ENCODE results near the gene RBPMS2. TPM values are rescaled to one million over a fixed set of nuclear protein-coding genes. Genes with fewer than 3 reads are reported as not detected.

The RBPMS2 gene
- total RNA-seq, 4 donors from 2014 or later, result 1.5 to 58.4 (median 6.4) TPM

DNA sequence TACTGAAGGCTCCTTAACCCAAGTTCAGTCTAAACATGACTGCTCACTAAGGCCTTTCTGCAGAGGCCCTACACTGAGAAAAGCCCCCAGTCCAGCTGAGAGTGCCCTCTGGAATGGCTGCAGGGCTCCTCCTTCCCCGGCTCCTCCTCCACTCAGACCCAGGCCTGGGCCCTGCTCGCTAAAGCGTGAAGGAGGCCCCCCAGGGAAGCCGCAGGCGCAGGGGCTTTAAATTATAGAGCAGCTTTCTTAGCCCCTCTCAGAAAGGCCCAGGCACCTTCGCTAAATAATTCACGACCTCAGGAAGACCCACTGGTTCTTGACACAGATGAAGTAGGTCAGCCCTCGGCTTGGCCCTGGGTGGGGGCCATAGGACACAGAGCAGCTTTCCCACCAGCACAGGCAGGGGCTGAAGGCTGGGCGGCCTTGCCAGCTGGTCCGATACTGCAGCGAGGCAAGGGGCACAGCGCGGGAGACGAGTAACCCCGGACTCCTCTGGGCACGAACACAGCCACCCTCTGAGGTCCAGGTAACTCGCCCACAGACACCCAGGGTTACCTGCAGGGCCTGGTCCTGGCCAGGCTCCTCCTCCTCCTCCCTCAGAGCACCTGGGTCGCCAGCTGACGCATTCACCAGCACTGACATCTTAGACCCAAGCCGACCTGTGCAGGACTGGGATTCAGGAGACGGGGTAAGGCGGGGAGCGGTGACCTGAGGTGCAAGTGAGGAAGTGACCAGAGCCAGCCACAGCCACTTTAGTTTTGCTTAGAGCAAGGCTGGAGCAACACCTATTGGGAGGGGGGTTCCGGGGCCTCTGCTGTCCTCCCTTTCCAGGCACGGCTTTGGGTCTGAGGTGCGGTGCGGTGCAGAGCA, 36.9 kb downstream of the RBPMS2 start:
- Histone ChIP-seq H3K9me3 (no peaks in the 10 kb centered on the region), H3K27me3 (no peaks in the 10 kb centered on the region), H3K27ac (peak overlapping the region; percentile 84 to 93), H3K4me1 (no peaks in the 10 kb centered on the region), H3K36me3 (no peaks in the 10 kb centered on the region), H3K4me3 (no peak overlapping the region)
- intact Hi-C loops (cut with DNase I; ENCODE audit: low total_unique reads), result loop anchor here (10.0 kb wide), 1 partner anchor 166 kb away; no protein-coding TSS in a partner anchor
- DNase-seq, result no peak
- no peak for TF ChIP-seq POLR2A (IDR thresholded peaks at IDR 0.05)
- TF ChIP-seq, protein P1, sequence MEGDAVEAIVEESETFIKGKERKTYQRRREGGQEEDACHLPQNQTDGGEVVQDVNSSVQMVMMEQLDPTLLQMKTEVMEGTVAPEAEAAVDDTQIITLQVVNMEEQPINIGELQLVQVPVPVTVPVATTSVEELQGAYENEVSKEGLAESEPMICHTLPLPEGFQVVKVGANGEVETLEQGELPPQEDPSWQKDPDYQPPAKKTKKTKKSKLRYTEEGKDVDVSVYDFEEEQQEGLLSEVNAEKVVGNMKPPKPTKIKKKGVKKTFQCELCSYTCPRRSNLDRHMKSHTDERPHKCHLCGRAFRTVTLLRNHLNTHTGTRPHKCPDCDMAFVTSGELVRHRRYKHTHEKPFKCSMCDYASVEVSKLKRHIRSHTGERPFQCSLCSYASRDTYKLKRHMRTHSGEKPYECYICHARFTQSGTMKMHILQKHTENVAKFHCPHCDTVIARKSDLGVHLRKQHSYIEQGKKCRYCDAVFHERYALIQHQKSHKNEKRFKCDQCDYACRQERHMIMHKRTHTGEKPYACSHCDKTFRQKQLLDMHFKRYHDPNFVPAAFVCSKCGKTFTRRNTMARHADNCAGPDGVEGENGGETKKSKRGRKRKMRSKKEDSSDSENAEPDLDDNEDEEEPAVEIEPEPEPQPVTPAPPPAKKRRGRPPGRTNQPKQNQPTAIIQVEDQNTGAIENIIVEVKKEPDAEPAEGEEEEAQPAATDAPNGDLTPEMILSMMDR (IDR thresholded peaks at IDR 0.05), result no peak

DNA sequence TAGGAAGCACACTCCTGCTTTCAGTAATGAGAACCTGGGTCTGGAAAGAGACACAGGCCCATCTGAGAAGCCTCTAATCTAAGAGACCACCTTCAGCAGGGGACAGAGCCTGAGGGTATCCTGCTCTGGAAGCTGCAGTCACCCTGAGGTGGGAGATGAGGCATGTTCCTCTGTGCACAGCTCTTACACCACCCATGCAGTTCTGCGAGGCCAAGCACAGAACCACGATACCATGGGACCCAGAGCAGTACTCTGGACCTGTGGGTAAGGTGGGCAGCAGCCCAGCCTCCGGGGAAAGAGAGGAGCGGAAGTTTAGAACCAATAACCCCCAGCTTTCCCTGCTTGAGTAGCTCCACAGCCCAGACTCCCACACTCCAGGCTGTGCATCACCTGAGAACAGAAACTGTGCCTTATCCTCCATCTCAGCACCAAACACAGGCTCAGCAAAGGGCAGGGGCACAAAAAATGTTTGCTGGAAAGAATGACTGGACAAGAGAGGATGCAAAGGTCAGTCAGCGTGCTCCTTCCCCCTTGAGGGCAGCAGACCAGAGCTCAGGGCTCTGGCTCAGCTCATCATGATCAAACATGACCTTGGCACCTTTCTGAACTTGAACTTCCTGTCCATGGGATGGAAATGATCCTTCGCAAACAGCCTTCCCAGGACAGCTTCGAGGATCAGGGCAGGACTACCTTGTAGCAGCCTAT, 43.1 kb downstream of the RBPMS2 start:
- Histone ChIP-seq H3K4me1 (no peaks in the 10 kb centered on the region), H3K9me3 (no peaks in the 10 kb centered on the region), H3K27me3 (no peaks in the 10 kb centered on the region), H3K36me3 (no peaks in the 10 kb centered on the region), H3K27ac (no peak overlapping the region), H3K4me3 (no peak overlapping the region)
- intact Hi-C loops (cut with DNase I; ENCODE audit: low total_unique reads), result loop anchor here (5.0 to 10.0 kb wide), 2 partner anchors 80 to 172 kb away; no protein-coding TSS in a partner anchor
- no peak for DNase-seq
- TF ChIP-seq POLR2A (IDR thresholded peaks at IDR 0.05), result no peak
- TF ChIP-seq, protein P1 (IDR thresholded peaks at IDR 0.05), result no peak

DNA sequence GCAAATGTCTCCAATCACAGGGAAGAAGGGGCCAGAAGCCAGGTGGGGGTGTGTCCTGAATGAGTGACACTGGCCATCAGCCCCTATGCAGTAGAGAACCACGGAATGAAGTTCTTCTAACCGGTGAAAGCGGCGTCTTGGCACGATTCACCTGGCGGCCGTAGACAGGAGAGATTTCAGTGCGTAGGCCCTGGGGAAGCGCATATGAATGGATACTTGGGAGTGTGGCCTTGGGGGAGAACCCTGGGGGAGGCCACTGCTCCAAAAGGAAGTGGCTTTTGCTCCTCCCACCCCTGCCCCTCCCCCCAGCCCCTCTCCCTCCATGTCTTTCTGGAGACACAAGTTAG, 43.6 kb downstream of the RBPMS2 start:
- Histone ChIP-seq H3K9me3 (no peaks in the 10 kb centered on the region), H3K4me1 (no peaks in the 10 kb centered on the region), H3K36me3 (no peaks in the 10 kb centered on the region), H3K27ac (no peak overlapping the region), H3K4me3 (no peak overlapping the region), H3K27me3 (no peaks in the 10 kb centered on the region)
- TF ChIP-seq, protein P1 (IDR thresholded peaks at IDR 0.05), result no peak
- no peak for TF ChIP-seq POLR2A (IDR thresholded peaks at IDR 0.05)
- DNase-seq, result no peak
- intact Hi-C loops (cut with DNase I; ENCODE audit: low total_unique reads), result loop anchor here (2.0 to 10.0 kb wide), 3 partner anchors 45 to 173 kb away; no protein-coding TSS in a partner anchor

DNA sequence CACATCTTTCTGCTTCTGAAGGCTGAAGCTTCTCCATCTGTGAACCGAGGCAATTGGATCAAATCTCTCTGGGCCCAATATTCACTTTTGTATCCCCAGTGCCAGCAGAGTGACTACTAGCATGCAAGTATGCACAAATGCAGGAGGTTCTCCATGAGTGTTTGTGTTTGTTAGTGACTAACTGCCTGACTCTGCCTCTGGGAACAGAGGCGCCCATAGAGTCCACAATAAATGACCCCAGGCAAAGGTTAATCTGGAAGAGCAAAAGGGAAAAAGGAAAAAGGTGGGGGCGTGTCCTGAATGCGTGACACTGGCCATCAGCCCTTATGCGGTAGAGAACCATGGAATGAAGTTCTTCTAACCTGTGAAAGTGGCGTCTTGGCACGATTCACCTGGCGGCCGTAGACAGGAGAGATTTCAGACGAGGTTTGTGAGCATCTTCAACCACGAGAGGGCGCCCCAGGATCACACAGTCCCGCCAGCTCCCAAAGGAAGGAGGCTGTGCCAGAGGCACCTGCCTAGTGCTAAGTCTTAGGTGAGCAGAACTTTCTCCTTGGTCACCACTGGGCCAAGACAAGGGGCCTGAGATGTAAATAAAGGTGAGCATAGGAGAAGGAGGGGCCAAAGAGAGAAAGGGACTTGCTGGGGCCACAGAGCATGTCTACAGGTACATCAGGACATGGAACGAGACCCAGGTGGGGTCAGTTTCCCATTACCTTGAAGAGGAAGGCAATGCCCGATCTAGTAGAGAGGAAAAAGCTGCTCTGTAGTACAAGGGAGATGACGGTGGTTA, 44.2 kb downstream of the RBPMS2 start:
- Histone ChIP-seq H3K36me3 (no peaks in the 10 kb centered on the region), H3K27me3 (no peaks in the 10 kb centered on the region), H3K9me3 (no peaks in the 10 kb centered on the region), H3K4me1 (no peaks in the 10 kb centered on the region), H3K27ac (no peak overlapping the region), H3K4me3 (no peak overlapping the region)
- peak in 1 of 2 donors; percentile 12 for TF ChIP-seq POLR2A (IDR thresholded peaks at IDR 0.05)
- TF ChIP-seq, protein P1 (IDR thresholded peaks at IDR 0.05), result peak; percentile 87 to 93 (median 90)
- peak; percentile 87 to 90 for DNase-seq
- intact Hi-C loops (cut with DNase I; ENCODE audit: low total_unique reads), result loop anchor here (2.0 to 10.0 kb wide), 3 partner anchors 44 to 174 kb away; no protein-coding TSS in a partner anchor

All from uterus (tissue), 4 donors.